AG04449 (cell line): Measurements from ENCODE around the gene STK11IP.

ENCODE experiments used
- CTCF ChIA-PET: fragments of 350-600 bp; formaldehyde crosslinking; extraction: SDS; loops from one replicate; lab custom pipeline; 2021; ENCODE audit warnings: antibody characterized with exemption; lab: Yijun Ruan, JAX
- POLR2A ChIA-PET: fragments of 400-600, 350-600 bp; formaldehyde crosslinking; extraction: SDS; loops from one replicate; lab custom pipeline; 2020; ENCODE audit warnings: antibody characterized with exemption, inconsistent platforms; lab: Yijun Ruan, JAX
- DNase-seq: peaks from one replicate; pipeline ENCODE4 v3.0.0-alpha.2; 2010; ENCODE audit warnings: low read depth, low spot score
- H3K4me3 ChIP-seq: 2 replicates; pipeline ENCODE4 v1.5.1; 2011; ENCODE audit warnings: low read depth, mild to moderate bottlenecking, control low read depth, low read length
- CTCF ChIP-seq: IDR thresholded peaks from one replicate; pipeline ENCODE4 v1.5.1; 2011; ENCODE audit warnings: mild to moderate bottlenecking, moderate library complexity, low read length, control low read depth, inconsistent platforms; ENCODE audit not compliant: insufficient read depth; ENCODE audit errors: missing control alignments

The STK11IP gene

DNA sequence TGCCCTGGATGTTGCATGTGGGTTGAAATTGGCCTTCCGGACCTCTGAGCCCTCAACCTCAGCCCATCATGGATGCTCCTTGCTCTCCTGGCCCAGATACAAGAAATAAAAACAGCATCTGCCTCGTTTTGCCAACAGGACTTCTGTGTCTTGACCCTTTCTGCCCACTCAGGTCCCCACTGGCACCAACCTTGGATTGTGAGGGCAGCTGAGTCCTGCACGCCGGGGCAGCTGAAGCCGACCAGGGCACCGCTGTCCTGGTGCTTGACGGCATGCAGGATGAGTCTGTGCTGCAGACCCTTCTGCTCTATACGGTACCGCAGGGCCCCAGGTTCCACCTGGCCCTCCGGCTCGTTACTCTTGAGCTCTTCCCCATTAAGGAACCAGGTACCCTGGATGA is 31.0 kb upstream of the STK11IP start:
- POLR2A ChIA-PET, result interaction anchor here (1.0 kb wide), 1 partner anchor 29 kb away, joined by 3 read pairs; no protein-coding TSS in a partner anchor
- H3K4me3 ChIP-seq, result no peak overlapping the region
- TF ChIP-seq CTCF, result no peak
- no peak for DNase-seq
- CTCF ChIA-PET, result interaction anchor here (1.0 to 2.8 kb wide), 2 partner anchors 25 to 123 kb away, joined by 3 to 10 read pairs; no protein-coding TSS in a partner anchor

- DNase-seq, result no peak
- no peak overlapping the region for H3K4me3 ChIP-seq
- ChIA-PET CTCF (interaction anchor here (1.0 to 2.8 kb wide), 2 partner anchors 25 to 123 kb away, joined by 3 to 10 read pairs; no protein-coding TSS in a partner anchor), POLR2A (no interaction called here)
- no peak for TF ChIP-seq CTCF
These were observed 30.5 kb upstream of the STK11IP start for GRCh38 chr2:219567131-219567530.

DNA sequence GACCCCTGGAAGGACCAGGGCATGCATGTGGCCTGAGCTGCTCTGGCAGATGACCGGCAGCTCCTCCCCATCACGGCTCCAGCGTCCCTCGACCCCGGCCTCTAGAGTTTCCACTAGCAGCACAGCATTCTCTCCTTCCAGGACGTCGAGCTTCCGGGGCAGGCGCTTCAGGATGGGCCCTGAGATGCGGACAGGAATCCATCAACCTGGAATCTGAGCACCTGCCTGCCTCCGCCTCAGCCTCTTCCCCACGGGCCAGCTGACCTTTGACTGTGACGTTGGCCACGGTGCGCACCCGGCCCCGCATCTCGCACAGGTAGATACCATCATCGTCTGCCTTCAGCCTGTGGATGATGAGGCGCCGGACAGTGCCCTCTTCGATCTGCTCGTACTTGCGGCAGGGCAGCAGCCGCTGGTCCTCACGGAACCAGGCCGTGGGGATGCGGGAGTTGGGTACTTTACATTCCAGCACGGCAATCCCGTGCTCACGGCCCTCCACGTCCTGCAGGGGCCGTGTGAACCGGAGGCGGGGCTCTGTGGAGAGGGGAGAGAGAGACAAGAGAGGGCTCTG is 29.8 kb upstream of the STK11IP start:
- TF ChIP-seq CTCF, result no peak
- ChIA-PET POLR2A (no interaction called here), CTCF (interaction anchor here (1.0 to 2.8 kb wide), 2 partner anchors 26 to 122 kb away, joined by 3 to 10 read pairs; no protein-coding TSS in a partner anchor)
- no peak overlapping the region for H3K4me3 ChIP-seq
- DNase-seq, result no peak

- TF ChIP-seq CTCF, result no peak
- CTCF ChIA-PET, result interaction anchor here (4.0 kb wide), 1 partner anchor 8 kb away, joined by 46 read pairs; no protein-coding TSS in a partner anchor
- POLR2A ChIA-PET, result interaction anchor here (0.6 kb wide), 1 partner anchor 13 kb away, joined by 3 read pairs; no protein-coding TSS in a partner anchor
- DNase-seq, result no peak
- H3K4me3 ChIP-seq, result no peak overlapping the region
These were observed 28.6 kb upstream of the STK11IP start for GRCh38 chr2:219569041-219569440.

DNA sequence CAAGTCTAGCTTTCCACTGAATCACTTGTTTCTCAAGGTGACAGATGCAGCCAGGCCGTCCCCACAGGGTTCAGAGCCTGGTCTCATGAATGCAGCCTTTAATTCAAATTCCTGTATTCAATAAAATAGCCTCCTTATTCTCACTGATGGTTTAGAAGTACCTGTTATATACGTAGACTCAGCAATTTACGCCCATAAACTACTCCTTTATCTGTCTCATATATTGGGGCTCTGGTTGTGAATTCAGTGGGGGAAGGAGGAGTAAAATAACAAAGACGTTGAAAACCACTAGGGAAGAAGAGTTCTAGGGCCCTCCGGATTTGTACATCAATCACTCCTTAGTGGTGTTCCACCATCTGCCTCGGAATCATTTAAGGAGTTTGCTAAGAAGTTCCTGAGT is 28.0 kb upstream of the STK11IP start:
- ChIA-PET CTCF (interaction anchor here (4.0 kb wide), 1 partner anchor 9 kb away, joined by 46 read pairs; no protein-coding TSS in a partner anchor), POLR2A (no interaction called here)
- no peak for DNase-seq
- no peak for TF ChIP-seq CTCF
- peak overlapping the region; percentile 72 for H3K4me3 ChIP-seq

DNA sequence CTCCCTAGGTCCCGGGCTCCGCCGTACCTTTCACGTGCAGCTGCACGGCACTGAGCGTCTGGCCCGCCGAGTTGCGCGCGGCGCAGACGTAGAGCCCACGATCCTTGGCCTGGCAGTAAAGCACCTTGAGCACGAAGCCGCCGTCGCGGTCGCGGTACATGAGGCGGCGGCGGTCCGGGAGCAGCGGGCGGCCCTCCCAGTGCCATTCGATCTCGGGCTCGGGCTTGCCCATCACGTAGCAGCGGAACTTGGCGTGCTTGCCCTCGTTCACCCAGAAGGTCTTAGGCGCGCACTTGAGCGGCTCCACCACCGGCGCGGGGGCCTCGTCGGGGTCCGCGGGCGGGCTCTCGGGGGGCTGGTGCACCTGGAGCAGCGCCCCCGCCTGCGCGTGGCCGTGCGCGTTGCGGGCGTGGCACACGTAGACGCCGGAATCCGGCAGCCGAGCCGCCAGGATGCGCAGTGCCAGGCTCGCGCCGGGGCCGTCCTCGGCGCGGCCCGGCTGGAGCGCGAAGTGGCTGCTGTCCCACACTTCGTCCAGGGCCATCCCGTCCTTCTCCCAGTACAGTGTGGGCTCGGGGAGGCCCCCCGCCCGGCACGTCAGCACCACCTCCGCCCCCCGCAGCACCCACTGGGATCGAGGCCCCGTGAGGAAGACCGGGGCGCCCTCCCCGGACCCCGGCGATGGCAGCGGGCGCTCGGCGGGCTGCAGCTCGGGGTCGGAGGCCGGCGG is 27.3 kb upstream of the STK11IP start:
- ChIA-PET CTCF (interaction anchor here (1.0 to 4.0 kb wide), 5 partner anchors 9 to 168 kb away, joined by 3 to 46 read pairs (median 8); no protein-coding TSS in a partner anchor), POLR2A (interaction anchor here (1.0 to 2.2 kb wide), 8 partner anchors 8 to 118 kb away, joined by 3 to 13 read pairs (median 6); partner anchors contain the start of gene STK11IP)
- no peak for DNase-seq
- TF ChIP-seq CTCF, result no peak
- peak overlapping the region; percentile 72 for H3K4me3 ChIP-seq
